Stimulated activated CD8-positive, alpha-beta memory T cell treated with anti-CD3 and anti-CD28 coated beads, Interleukin-12 subunit alpha, Interleukin-12 subunit beta, amount 100 ng/mL, for 24 hours (primary cell): ENCODE data around the gene USP28.

Source experiments
- DNase-seq: peaks from one replicate; pipeline ENCODE4 v3.0.0-alpha.2; 2020; ENCODE audit errors: extremely low read depth

USP28 gene

DNA sequence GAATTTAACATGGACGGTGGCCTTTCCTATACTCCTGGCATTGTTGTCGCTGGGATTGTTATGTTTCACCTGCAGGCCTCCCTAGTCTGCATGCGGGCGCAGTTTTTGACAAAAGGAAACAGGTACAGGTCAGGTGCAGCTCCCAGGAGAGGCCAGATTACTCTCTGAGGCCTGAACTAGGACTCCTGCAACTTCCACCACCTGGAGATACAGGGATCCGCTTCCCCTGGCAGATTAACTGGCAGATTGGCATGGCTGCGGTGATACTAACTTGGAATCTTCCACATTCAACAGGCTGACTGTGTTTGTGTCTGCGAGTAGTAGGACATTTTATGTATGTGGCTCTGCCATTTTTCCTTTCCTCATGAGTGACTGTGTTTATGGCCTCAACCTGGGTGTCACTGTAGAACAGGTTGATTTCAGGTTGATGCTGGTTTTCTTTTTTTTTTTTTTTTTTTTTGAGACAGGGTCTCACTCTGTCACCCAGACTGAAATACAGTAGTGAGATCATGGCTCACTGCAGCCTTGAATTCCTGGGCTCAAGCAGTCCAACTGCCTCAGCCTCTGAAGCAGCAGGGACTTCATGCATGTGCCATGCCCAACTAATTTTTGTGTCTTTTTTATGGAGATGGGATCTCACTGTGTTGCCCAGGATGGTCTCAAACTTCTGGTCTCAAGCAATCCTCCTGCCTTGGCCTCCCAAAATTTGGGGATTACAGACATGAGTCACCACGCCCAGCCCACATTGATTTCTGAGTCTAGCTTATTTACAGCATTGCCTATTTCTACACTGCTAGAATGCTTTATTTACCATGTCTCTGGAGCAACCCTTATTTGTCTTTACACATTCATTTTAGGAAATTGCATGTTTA, 1.7 kb upstream of the USP28 start:
- DNase-seq = no peak

- DNase-seq = no peak
These were observed 864 bp upstream of the USP28 start for GRCh38 chr11:113876074-113876797.

GRCh38 chr11:113874581-113875233, 665 bp downstream of the USP28 start:
- peak; percentile 19 for DNase-seq

DNA sequence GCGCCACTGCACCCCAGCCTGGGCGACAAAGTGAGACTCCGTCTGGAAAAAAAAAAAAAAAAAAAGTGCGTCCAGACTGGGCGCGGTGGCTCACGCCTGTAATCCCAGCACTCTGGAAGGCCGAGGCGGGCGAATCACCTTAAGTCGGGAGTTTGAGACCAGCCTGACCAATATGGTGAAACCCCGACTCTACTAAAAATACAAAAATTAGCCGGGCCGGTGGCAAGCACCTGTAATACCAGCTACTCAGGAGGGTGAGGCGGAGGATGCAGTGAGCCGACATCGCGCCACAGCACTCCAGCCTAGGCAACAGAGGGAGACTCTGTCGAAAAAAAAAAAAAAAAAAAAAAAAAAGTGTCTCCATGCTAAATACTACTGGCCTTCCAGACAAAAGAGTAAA, 1.3 kb downstream of the USP28 start:
- DNase-seq = no peak

DNA sequence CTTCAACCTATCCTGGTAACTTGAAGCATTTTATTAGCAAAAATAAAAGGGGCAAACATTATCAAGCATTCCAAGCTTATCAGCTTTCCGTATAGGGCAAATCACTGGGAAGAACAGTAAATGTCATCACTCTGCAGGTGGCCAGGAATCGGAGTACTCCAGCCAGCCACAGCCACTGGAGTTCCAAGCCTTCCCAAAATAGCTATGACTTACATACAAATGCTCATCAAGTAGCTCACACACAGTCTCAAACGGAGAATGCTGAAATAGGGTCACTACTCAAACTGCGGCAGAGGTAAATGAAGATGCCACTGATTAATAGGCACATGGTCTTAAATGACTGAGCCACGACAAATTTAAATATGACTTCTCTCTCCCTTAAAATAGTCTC, 2.1 kb downstream of the USP28 start:
- DNase-seq = no peak

GRCh38 chr11:113871336-113871735, 4.0 kb downstream of the USP28 start:
- DNase-seq = no peak

DNA sequence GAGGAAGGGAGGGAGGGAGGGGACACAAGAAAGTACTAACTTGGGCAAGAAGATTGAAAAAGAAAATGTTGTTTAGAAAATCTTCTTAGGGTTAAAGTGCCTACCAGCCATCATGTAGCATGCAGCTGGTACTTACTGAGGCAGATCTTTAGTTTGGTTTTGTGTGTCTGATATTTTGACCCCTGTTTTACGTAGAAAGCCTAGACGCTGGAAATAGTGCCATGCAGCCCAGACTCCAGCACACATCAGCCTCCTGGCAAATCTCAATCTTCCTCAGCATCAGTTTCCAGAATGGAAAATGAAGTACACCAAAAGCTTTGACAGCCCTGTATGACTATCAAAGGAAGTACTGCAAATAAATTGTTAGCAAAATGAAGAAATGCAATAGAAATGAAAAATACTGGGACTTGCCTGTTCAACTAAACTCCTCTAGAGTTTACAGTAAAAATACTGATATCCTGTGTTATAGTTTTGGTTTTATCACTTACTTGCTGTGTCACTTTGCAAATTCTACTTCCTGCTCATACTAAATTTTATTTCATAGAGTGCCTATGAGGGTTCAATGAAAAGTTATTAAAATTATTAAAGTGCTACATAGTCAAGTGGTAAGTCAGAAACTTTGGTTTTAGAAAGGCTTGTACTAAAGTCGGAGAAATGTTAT, 7.4 kb downstream of the USP28 start:
- no peak for DNase-seq

GRCh38 chr11:113865873-113866272, 9.5 kb downstream of the USP28 start:
- DNase-seq = no peak

GRCh38 chr11:113864410-113864809, 11.0 kb downstream of the USP28 start:
- DNase-seq = no peak

GRCh38 chr11:113862435-113862834, 12.9 kb downstream of the USP28 start:
- DNase-seq = no peak

- DNase-seq = no peak
These were observed 15.7 kb downstream of the USP28 start for GRCh38 chr11:113859665-113860064.

GRCh38 chr11:113856966-113857759, 18.2 kb downstream of the USP28 start:
- no peak for DNase-seq

DNA sequence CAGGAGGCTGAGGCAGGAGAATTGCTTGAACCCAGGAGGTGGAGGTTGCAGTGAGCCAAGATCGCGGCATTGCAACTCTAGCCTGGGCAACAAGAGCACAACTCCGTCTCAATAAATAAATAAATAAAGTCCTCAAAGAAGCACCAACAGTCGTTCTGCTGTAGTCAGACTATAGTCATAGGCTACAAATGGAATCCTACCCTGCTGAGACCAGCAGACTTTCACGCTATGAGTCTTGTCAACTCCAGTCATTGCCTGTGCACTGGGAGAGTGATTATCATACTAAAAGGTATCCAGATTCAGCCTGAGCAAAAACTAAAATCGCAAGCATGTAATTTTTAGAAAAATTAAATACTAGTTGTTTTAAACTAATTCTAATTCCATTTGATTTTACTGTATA, 19.6 kb downstream of the USP28 start:
- no peak for DNase-seq

- DNase-seq = no peak
These were observed 25.2 kb downstream of the USP28 start for GRCh38 chr11:113850188-113850587.

DNA sequence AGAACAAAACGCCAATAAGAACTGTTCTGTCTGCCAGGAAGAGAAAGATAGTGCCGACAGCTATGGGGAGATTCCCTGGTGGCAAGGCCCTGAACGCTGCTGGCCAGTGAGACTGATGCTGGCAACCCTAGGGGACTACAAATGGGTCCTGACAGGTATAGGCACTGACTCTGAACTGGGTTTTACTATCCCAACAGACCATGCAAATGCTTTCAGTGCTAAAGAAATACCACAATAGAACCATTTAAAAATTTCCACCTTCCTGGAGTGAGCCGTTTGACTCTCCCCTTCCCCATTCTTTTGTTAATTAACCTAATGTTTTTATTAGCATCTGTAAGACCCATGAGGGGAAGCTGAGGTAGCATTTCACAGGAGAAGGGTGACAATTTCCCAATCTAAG, 25.7 kb downstream of the USP28 start:
- DNase-seq = no peak

GRCh38 chr11:113847580-113847979, 27.8 kb downstream of the USP28 start:
- no peak for DNase-seq

DNA sequence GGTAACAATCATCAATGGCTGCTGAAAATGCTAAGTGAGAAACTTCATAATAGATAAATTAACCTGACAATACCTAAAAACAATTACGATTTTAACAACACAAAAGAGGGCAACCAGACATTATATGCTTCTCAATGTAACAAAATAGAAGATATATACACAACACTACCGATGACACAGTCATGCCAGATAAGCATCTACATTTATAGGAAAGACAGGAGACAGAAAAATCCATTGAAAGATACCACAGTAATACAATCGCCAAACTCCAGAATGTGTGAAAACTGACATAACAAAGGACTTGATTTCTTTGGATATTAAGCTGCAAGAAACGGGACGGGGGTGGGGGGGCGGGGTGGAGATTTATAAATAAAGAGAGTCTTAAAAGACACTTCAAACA, 28.3 kb downstream of the USP28 start:
- no peak for DNase-seq

DNA sequence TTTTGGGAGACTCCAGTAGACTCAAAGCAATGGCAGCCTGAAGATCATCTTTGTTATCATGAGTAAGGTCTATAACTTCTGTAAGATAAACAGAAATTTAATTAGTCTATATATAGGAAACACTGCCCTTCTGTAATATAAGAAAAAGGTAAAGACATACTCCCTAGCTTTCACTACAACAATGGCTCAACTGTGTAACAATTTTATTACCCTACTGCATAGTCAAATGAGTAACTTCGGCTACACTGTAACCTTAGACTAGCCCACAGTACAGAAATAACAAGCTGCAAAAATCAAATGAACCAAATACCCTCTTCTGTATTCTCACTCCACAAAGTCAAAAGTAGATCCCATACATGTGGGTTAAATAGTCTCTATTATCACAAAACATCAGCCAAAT, 33.7 kb downstream of the USP28 start:
- DNase-seq = no peak

- DNase-seq = no peak
These were observed 34.3 kb downstream of the USP28 start for GRCh38 chr11:113840932-113841664.

DNA sequence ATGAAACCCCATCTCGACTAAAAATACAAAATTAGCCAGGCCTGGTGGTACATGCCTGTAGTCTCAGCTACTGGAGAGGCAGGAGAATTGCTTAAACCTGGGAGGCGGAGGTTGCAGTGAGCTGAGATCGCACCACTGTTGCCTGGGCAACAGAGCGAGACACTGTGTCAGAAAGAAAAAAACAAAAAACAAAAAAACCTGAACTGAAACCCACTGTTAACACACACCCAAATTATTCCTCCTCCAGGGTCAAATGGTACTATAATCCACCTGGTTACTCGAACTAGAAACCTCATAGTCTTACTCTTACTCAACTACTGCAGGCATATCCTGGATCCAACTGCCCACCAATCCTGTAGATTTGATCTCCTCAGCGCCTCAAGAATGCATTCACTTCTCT, 35.5 kb downstream of the USP28 start:
- no peak for DNase-seq

GRCh38 chr11:113838005-113838404, 37.4 kb downstream of the USP28 start:
- no peak for DNase-seq
